Stimulated activated CD4-positive, alpha-beta T cell treated with anti-CD3 and anti-CD28 coated beads, TNF-alpha, amount 100 ng/mL, for 24 hours (primary cell): ENCODE measurements around the gene MIA3.
A peak's percentile ranks its signal among the peaks of the same experiment; 100 is the strongest.

ENCODE experiments used
- DNase-seq, 3 experiments: peaks; one replicate each; pipeline ENCODE4 v3.0.0-alpha.2; 2020; ENCODE audit warnings: low read depth in 3 of 3

Gene MIA3

GRCh38 chr1:222622765-222623164 lies 4.9 kb downstream of the MIA3 start:
- no peak for DNase-seq

- no peak for DNase-seq
These were observed 5.6 kb downstream of the MIA3 start for GRCh38 chr1:222623458-222623857.

- no peak for DNase-seq
These were observed 6.3 kb downstream of the MIA3 start for GRCh38 chr1:222624214-222624613.

- DNase-seq = no peak
These were observed 9.3 kb downstream of the MIA3 start for GRCh38 chr1:222627232-222627631.

- no peak for DNase-seq
These were observed 12.1 kb downstream of the MIA3 start for GRCh38 chr1:222629921-222630535.

GRCh38 chr1:222631611-222632208 lies 13.8 kb downstream of the MIA3 start:
- no peak for DNase-seq

- no peak for DNase-seq
These were observed 14.9 kb downstream of the MIA3 start for GRCh38 chr1:222632749-222633148.

- DNase-seq = peak in 2 of 3 experiments; percentile 9 to 80
These were observed 16.5 kb downstream of the MIA3 start for GRCh38 chr1:222634180-222635013.

GRCh38 chr1:222641269-222641948 lies 23.5 kb downstream of the MIA3 start:
- no peak for DNase-seq

- no peak for DNase-seq
These were observed 24.6 kb downstream of the MIA3 start for GRCh38 chr1:222642468-222642867.

GRCh38 chr1:222643606-222643937 lies 25.7 kb downstream of the MIA3 start:
- no peak for DNase-seq

- DNase-seq = peak; percentile 90 to 98 (median 95)
These were observed 26.2 kb downstream of the MIA3 start for GRCh38 chr1:222643938-222644635.

- DNase-seq = no peak
These were observed 26.7 kb downstream of the MIA3 start for GRCh38 chr1:222644636-222644980.

- DNase-seq = no peak
These were observed 34.8 kb downstream of the MIA3 start for GRCh38 chr1:222652676-222653075.

GRCh38 chr1:222653178-222653827 lies 35.4 kb downstream of the MIA3 start:
- no peak for DNase-seq

- DNase-seq = peak; percentile 39 to 48 (median 45)
These were observed 37.0 kb downstream of the MIA3 start for GRCh38 chr1:222654849-222655248.

- no peak for DNase-seq
These were observed 38.7 kb downstream of the MIA3 start for GRCh38 chr1:222656391-222657155.

- DNase-seq = no peak
These were observed 40.0 kb downstream of the MIA3 start for GRCh38 chr1:222657899-222658298.

GRCh38 chr1:222663431-222663934 lies 45.6 kb downstream of the MIA3 start:
- DNase-seq = no peak

GRCh38 chr1:222665964-222666363 lies 48.1 kb downstream of the MIA3 start:
- DNase-seq = no peak
